Measurements from ENCODE around the gene CDCA3. TPM values are rescaled to one million over a fixed set of nuclear protein-coding genes. Genes with fewer than 3 reads are reported as not detected.

Gene CDCA3
- total RNA-seq, 4 donors from 2014 or later = 1.2 to 2.9 (median 1.5) TPM

DNA sequence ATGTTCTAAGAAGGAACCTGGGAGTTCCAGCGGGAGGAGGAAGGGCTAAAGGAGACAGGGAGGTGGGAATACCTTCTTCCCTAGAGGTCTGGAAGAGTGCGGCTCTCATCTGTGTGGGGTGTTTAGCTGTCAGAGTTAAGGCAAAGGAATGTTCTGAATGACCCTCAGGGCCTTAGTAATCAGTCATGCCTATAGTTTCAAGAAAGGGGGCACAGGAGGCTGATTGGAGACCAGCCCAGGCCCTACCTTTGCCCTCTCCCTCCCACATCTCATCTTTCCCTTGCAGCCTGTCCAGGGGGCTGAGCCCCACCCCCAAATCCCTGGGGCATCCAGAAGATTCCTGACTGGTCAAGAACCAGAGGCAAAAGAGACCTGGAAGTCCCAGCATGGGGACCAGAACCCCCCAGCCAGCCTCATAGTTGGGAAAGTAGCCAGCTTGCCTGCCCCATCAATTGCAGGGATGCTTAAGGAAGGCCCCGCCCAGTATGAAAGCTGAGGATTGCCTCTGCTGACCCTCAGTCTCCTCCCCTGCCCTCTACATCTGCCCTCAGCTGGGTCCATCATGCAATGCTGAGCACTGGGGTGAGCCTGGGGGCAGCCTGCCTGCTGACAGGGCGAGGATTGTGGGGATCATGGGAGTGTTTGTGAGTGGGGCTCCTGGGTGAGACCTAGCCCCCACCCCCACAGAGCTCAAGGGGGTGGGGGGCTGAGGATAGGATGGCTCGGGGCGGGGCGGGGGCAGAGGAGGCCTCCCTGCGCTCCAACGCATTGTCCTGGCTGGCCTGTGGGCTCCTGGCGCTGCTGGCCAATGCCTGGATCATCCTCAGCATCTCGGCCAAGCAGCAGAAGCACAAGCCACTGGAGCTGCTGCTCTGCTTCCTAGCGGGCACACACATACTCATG, 27.7 kb downstream of the CDCA3 start:
- no peak overlapping the region for H3K27ac ChIP-seq (replicated peaks in 1 of 4)
- H3K4me1 ChIP-seq = peaks cover 25 to 62% (median 56%) of the 10 kb centered on the region in 4 donors
- no peaks in the 10 kb centered on the region for H3K9me3 ChIP-seq
- H3K4me3 ChIP-seq = no peak overlapping the region
- no peak for TF ChIP-seq POLR2A (IDR thresholded peaks at IDR 0.05; ENCODE audit: low read depth)
- no peak for TF ChIP-seq POLR2AphosphoS5 (IDR thresholded peaks at IDR 0.05)
- TF ChIP-seq, protein P1, sequence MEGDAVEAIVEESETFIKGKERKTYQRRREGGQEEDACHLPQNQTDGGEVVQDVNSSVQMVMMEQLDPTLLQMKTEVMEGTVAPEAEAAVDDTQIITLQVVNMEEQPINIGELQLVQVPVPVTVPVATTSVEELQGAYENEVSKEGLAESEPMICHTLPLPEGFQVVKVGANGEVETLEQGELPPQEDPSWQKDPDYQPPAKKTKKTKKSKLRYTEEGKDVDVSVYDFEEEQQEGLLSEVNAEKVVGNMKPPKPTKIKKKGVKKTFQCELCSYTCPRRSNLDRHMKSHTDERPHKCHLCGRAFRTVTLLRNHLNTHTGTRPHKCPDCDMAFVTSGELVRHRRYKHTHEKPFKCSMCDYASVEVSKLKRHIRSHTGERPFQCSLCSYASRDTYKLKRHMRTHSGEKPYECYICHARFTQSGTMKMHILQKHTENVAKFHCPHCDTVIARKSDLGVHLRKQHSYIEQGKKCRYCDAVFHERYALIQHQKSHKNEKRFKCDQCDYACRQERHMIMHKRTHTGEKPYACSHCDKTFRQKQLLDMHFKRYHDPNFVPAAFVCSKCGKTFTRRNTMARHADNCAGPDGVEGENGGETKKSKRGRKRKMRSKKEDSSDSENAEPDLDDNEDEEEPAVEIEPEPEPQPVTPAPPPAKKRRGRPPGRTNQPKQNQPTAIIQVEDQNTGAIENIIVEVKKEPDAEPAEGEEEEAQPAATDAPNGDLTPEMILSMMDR (IDR thresholded peaks at IDR 0.05) = no peak
- TF ChIP-seq EP300 (IDR thresholded peaks at IDR 0.05) = no peak
- 65% methylated on average over 7 of the region's 12 CpGs for WGBS
- no peaks in the 10 kb centered on the region for H3K36me3 ChIP-seq
- H3K27me3 ChIP-seq = peaks cover 0 to 38% (median 5%) of the 10 kb centered on the region in 4 donors
- DNase-seq (ENCODE audit: extremely low spot score) = no peak
- intact Hi-C loops (cut with DNase I) = no loop called here

DNA sequence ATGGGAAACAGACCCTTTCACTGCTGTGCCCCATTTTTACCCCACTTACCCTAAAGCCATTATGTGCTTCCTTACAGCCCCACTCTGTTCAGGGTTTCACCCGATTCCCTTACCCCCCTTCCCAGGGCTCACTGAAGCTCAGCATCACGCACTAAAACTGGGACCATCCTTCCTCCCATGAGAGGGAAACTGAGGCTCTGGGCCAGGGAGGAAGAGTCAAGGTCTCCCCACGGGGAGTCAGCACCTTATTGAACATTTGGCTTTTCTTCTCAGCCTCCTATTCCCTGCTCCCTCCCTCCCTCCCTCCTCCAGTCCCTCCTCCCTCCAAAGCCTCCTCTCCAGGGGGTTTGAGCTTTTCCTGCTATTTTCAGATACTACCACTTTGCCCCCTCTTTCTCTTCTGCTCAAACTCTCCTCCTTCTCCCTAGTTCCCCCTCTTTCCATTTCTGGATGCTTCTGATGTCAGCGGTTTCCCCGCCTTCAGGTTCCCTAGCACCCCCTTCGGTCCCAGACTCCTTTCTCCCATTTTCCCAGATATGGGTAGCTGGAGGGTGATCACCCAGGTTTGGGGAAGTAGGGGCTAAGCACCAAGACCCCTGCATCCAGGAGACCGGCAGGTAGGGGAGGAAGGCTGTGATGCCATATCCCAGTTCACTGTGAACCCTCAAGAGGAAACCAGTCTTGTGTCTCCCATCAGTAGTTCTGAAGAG, 28.5 kb downstream of the CDCA3 start:
- intact Hi-C loops (cut with DNase I) = no loop called here
- H3K36me3 ChIP-seq = no peaks in the 10 kb centered on the region
- peaks cover 20 to 55% (median 49%) of the 10 kb centered on the region in 4 donors for H3K4me1 ChIP-seq
- no peaks in the 10 kb centered on the region for H3K9me3 ChIP-seq
- H3K27me3 ChIP-seq = peaks cover 0 to 38% (median 5%) of the 10 kb centered on the region in 4 donors
- 67% methylated on average over 7 of the region's 7 CpGs for WGBS
- no peak overlapping the region for H3K27ac ChIP-seq (replicated peaks in 1 of 4)
- TF ChIP-seq, protein P1 (IDR thresholded peaks at IDR 0.05) = no peak
- TF ChIP-seq EP300 (IDR thresholded peaks at IDR 0.05) (no peak), POLR2A (IDR thresholded peaks at IDR 0.05; ENCODE audit: low read depth) (no peak), POLR2AphosphoS5 (IDR thresholded peaks at IDR 0.05) (no peak)
- peak overlapping the region; percentile 54 to 71 (median 58) for H3K4me3 ChIP-seq
- no peak for DNase-seq (ENCODE audit: extremely low spot score)

DNA sequence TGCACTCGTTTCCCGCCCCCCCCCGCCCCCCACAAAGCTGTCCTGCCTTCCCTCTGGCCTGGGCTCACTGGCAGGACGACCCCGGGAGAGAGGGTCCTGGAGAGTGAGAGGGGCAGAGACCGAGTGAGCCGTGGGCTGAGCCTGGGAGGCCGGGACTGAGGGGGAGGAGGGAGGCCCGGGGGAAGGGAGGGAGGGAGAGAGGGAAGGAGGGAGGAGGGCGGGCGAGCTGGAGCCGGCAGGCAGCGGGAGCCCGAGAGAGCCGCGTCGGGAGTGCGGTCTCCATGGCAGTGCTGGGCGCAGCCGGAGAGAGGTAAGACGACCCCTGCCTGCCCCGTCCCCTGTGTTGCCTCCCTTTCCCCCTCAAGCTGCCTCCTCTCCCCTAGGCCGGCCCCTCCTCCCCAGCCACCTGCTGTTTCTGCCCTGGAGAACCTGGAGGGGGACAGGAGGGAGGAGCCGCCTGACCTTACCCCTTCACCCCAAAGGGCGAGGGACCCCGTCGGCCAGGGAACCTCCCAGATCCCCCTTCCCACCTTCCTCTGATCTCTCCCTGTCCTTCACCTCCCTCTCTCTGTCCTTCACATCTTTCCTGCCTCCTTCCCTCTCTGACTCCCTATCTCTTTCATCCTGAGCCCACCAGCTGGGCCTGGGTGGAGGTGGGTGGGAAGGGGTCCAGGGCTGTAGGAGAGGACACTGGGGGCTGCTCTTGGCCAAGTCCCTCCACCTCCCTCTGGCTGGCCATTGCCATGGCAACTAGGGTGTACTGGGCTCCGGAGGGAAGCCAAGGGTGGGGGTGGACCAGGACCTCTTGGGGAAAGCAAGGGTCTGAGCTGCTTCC, 29.3 kb downstream of the CDCA3 start, which contains the start of gene GPR162:
Gene GPR162 (plus strand): TSS at position 231 of the 835 bp plus-strand sequence. CDS start 2,078 bp downstream, outside the sequence.
- Histone ChIP-seq H3K4me1 (peaks cover 13 to 47% (median 41%) of the 10 kb centered on the region in 4 donors), H3K9me3 (no peaks in the 10 kb centered on the region), H3K27me3 (peaks cover 0 to 38% (median 5%) of the 10 kb centered on the region in 4 donors), H3K27ac (replicated peaks in 1 of 4) (peak within 1 kb of the TSS; percentile 55 to 77 (median 69)), H3K4me3 (peak within 1 kb of the TSS; percentile 54 to 71 (median 58)), H3K36me3 (no peaks in the 10 kb centered on the region)
- TF ChIP-seq POLR2A (IDR thresholded peaks at IDR 0.05; ENCODE audit: low read depth) = no peak
- no peak for TF ChIP-seq POLR2AphosphoS5 (IDR thresholded peaks at IDR 0.05)
- TF ChIP-seq, protein P1 (IDR thresholded peaks at IDR 0.05) = no peak
- TF ChIP-seq EP300 (IDR thresholded peaks at IDR 0.05) = no peak
- intact Hi-C loops (cut with DNase I) = no loop called here
- WGBS = 3% methylated on average over 24 of the region's 28 CpGs
- no peak for DNase-seq (ENCODE audit: extremely low spot score)

DNA sequence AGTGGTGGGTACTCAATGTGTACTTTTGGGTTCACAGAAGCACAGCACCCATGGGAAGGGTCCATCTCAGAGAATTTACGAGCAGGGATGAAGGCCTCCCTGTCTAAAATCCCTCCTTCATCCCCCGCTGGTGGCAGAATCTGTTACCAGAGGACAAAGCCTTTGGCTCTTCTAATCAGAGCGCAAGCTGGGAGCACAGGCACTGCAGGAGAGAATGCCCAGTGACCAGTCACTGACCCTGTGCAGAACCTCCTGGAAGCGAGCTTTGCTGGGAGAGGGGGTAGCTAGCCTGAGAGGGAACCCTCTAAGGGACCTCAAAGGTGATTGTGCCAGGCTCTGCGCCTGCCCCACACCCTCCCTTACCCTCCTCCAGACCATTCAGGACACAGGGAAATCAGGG, 30.9 kb downstream of the CDCA3 start:
- Histone ChIP-seq H3K27ac (replicated peaks in 1 of 4) (no peak overlapping the region), H3K9me3 (no peaks in the 10 kb centered on the region), H3K36me3 (no peaks in the 10 kb centered on the region), H3K4me1 (peaks cover 8 to 33% (median 29%) of the 10 kb centered on the region in 4 donors), H3K27me3 (peaks cover 0 to 35% (median 5%) of the 10 kb centered on the region in 4 donors), H3K4me3 (no peak overlapping the region)
- no peak for TF ChIP-seq POLR2AphosphoS5 (IDR thresholded peaks at IDR 0.05)
- TF ChIP-seq, protein P1 (IDR thresholded peaks at IDR 0.05) = no peak
- TF ChIP-seq POLR2A (IDR thresholded peaks at IDR 0.05; ENCODE audit: low read depth) = no peak
- TF ChIP-seq EP300 (IDR thresholded peaks at IDR 0.05) = no peak
- intact Hi-C loops (cut with DNase I) = no loop called here
- 79% methylated on average over 5 of the region's 5 CpGs for WGBS
- no peak for DNase-seq (ENCODE audit: extremely low spot score)
